ENCODE measurements around the gene LKAAEAR1. TPM values are rescaled to one million over a fixed set of nuclear protein-coding genes. Genes with fewer than 3 reads are reported as not detected.

The LKAAEAR1 gene
- total RNA-seq, 1 experiment from 2014 or later, result 1.7 TPM

GRCh38 chr20:64048402-64049044 is 35.7 kb downstream of the LKAAEAR1 start:
- no peak overlapping the region for H3K4me3 Mint-ChIP-seq
- ATAC-seq (peak; percentile 22), DNase-seq (ENCODE audit: low spot score) (no peak)
- peak; percentile 57 for TF ChIP-seq ZNF423 (CRISPR knock-in tag; IDR thresholded peaks at IDR 0.05)
- TF ChIP-seq SP1 (CRISPR knock-in tag; conservative IDR thresholded peaks at IDR 0.05), result 0 out of 2 replicates have a peak, but pooled peaks have one; percentile 5
- TF ChIP-seq, protein P1, sequence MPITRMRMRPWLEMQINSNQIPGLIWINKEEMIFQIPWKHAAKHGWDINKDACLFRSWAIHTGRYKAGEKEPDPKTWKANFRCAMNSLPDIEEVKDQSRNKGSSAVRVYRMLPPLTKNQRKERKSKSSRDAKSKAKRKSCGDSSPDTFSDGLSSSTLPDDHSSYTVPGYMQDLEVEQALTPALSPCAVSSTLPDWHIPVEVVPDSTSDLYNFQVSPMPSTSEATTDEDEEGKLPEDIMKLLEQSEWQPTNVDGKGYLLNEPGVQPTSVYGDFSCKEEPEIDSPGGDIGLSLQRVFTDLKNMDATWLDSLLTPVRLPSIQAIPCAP (CRISPR knock-in tag; IDR thresholded peaks at IDR 0.05), result no peak
- TF ChIP-seq ZNF512 (CRISPR knock-in tag; IDR thresholded peaks at IDR 0.05; ENCODE audit: borderline replicate concordance), result no peak
- peak; percentile 73; the same call in 1 of the 2 replicates for TF ChIP-seq TP53 (CRISPR knock-in tag; IDR thresholded peaks at IDR 0.05)
- TF ChIP-seq CBFB (CRISPR knock-in tag; IDR thresholded peaks at IDR 0.05; ENCODE audit: low read depth), result 0 out of 2 replicates have a peak, but pooled peaks have one; percentile 15
- H3K9me3 Mint-ChIP-seq, result no peaks in the 10 kb centered on the region
- H3K36me3 Mint-ChIP-seq, result no peaks in the 10 kb centered on the region
- CTCF ChIA-PET, result interaction anchor here (2.3 kb wide), 1 partner anchor 9 kb away, joined by 15 read pairs; no protein-coding TSS in a partner anchor
- no peak overlapping the region for H3K27ac Mint-ChIP-seq
- POLR2A ChIA-PET, result no interaction called here
- peaks cover 25% of the 10 kb centered on the region for H3K4me1 Mint-ChIP-seq
- H3K27me3 Mint-ChIP-seq (ENCODE audit: low read depth), result peaks cover 74% of the 10 kb centered on the region

DNA sequence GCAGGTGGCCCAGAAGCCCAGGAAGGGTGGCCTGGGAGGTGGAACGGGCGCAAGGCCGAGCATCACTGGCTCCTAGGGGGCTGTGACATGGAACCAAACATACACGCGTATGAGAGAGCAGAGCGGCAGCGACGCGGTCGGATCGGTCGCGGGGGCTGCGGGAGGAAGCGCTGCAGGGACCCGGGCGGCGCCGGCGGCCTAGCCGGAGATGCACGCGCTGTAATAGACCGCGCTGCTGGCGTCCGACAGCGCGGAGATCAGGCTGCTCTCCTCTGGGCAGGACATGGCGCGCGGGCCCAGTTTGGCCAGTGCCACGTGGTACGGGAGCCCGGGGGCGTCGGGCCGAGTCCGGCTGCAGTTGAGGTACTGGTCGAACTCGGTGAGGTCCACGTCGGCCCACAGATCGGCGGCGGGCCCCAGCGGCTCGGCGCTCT is 36.2 kb downstream of the LKAAEAR1 start:
- ChIA-PET POLR2A (no interaction called here), CTCF (interaction anchor here (0.9 to 1.2 kb wide), 3 partner anchors 9 to 72 kb away, joined by 3 to 7 read pairs (median 3); no protein-coding TSS in a partner anchor)
- TF ChIP-seq NFATC4 (CRISPR knock-in tag; IDR thresholded peaks at IDR 0.05) (no peak), ZNF423 (CRISPR knock-in tag; IDR thresholded peaks at IDR 0.05) (no peak), FOXP1 (CRISPR knock-in tag; IDR thresholded peaks at IDR 0.05; ENCODE audit: borderline replicate concordance) (peak; percentile 27; the same call in 1 of the 2 replicates), ZNF121 (CRISPR knock-in tag; IDR thresholded peaks at IDR 0.05) (0 out of 2 replicates have a peak, but pooled peaks have one; percentile 6), NFYB (CRISPR knock-in tag; conservative IDR thresholded peaks at IDR 0.05; ENCODE audit: low read depth) (no peak), CBFB (CRISPR knock-in tag; IDR thresholded peaks at IDR 0.05; ENCODE audit: low read depth) (0 out of 2 replicates have a peak, but pooled peaks have one; percentile 23), HMGXB4 (CRISPR knock-in tag; IDR thresholded peaks at IDR 0.05) (no peak), ZNF138 (CRISPR knock-in tag; conservative IDR thresholded peaks at IDR 0.05) (no peak), SP1 (CRISPR knock-in tag; conservative IDR thresholded peaks at IDR 0.05) (0 out of 2 replicates have a peak, but pooled peaks have one; percentile 2), GABPB1 (CRISPR knock-in tag; IDR thresholded peaks at IDR 0.05) (no peak), JAZF1 (CRISPR knock-in tag; IDR thresholded peaks at IDR 0.05) (no peak)
- TF ChIP-seq, protein P2, sequence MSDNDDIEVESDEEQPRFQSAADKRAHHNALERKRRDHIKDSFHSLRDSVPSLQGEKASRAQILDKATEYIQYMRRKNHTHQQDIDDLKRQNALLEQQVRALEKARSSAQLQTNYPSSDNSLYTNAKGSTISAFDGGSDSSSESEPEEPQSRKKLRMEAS (CRISPR knock-in tag; IDR thresholded peaks at IDR 0.05), result peak; percentile 75; the same call in 1 of the 2 replicates
- TF ChIP-seq, protein P1 (CRISPR knock-in tag; IDR thresholded peaks at IDR 0.05), result no peak
- TF ChIP-seq, protein P3, sequence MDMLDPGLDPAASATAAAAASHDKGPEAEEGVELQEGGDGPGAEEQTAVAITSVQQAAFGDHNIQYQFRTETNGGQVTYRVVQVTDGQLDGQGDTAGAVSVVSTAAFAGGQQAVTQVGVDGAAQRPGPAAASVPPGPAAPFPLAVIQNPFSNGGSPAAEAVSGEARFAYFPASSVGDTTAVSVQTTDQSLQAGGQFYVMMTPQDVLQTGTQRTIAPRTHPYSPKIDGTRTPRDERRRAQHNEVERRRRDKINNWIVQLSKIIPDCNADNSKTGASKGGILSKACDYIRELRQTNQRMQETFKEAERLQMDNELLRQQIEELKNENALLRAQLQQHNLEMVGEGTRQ (CRISPR knock-in tag; IDR thresholded peaks at IDR 0.05), result peak; percentile 70
- TF ChIP-seq, protein P4, sequence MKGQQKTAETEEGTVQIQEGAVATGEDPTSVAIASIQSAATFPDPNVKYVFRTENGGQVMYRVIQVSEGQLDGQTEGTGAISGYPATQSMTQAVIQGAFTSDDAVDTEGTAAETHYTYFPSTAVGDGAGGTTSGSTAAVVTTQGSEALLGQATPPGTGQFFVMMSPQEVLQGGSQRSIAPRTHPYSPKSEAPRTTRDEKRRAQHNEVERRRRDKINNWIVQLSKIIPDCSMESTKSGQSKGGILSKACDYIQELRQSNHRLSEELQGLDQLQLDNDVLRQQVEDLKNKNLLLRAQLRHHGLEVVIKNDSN (CRISPR knock-in tag; IDR thresholded peaks at IDR 0.05), result peak; percentile 53; the same call in 1 of the 2 replicates
- ATAC-seq (peak; percentile 52), DNase-seq (ENCODE audit: low spot score) (peak; percentile 55)
- Mint-ChIP-seq H3K4me1 (peaks cover 20% of the 10 kb centered on the region), H3K4me3 (peak overlapping the region; percentile 35), H3K36me3 (no peaks in the 10 kb centered on the region), H3K9me3 (no peaks in the 10 kb centered on the region), H3K27me3 (ENCODE audit: low read depth) (peaks cover 79% of the 10 kb centered on the region), H3K27ac (no peak overlapping the region)

Measured in WTC11 (cell line).